ENCODE data around the gene BRD2. TPM values are rescaled to one million over a fixed set of nuclear protein-coding genes. Genes with fewer than 3 reads are reported as not detected.
A peak's percentile ranks its signal among the peaks of the same experiment; 100 is the strongest.

Gene BRD2
- total and polyA plus RNA-seq, 9 of the 15 experiments (the other 6 are each of a cell fraction or from before 2014, with no cell fraction given) = 19.0 to 252 (median 181) TPM

DNA sequence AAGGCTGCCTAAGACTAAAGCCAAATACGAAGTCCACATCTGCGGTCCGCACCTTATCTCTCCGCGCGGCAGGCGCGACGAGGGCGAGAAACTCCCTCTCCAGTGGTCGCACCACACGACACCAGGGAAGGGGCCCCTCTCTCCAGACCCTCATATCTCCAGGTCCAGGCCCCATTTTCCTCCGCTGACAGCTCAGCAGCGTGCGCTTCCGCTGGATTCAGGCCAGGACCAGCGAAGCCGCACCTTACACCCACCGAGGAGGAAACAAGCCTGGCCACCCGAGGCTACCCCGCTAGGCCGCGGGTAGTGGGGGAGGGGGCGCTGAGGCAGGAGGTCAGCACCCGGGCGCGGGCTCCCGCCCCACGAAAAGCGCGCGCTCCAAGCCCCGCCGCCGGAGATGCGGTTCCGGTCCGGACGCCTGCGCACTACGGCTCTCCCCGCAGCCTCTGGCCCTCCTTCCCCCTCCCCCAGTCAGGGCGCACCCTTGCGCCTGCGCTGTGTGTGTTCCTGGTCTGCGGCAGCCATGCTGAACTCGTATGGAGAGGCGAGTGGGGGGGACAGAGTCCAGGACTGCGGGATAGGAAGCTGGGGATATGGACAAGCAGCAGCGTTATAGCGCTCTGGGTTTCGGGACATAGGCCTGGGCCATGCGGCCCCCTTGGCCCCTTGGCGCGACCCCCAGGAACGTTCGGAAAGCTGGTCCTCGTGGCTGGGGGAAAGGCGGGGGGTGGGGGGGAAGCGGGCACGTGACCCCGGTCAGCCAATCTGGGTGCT lies at the start of gene BRD2 (continued):
- TF ChIP-seq KDM1A (IDR thresholded peaks at IDR 0.05) = no peak
- TF ChIP-seq STAT5A (IDR thresholded peaks at IDR 0.05; ENCODE audit: borderline replicate concordance, low read length) = no peak
- TF ChIP-seq RFX7 (CRISPR knock-in tag; IDR thresholded peaks at IDR 0.05) = no peak
- peak; percentile 85 for TF ChIP-seq FOXP1 (CRISPR knock-in tag; IDR thresholded peaks at IDR 0.05)
- TF ChIP-seq FOXK2 (conservative IDR thresholded peaks at IDR 0.05 in 1 of 2, IDR thresholded peaks at IDR 0.05 in 1 of 2; ENCODE audit: low read depth in 2 of 2) = no peak
- TF ChIP-seq ZNF57 (CRISPR knock-in tag; IDR thresholded peaks at IDR 0.05) = no peak
- no peak; the same call in 1 of the 2 replicates for TF ChIP-seq ELF4 (CRISPR knock-in tag; IDR thresholded peaks at IDR 0.05)
- peak; percentile 92; the same call in 1 of the 2 replicates for TF ChIP-seq PHF8 (IDR thresholded peaks at IDR 0.05; ENCODE audit: borderline replicate concordance, low read length)
- TF ChIP-seq ZNF3 (CRISPR knock-in tag; IDR thresholded peaks at IDR 0.05) = no peak
- TF ChIP-seq ILF3 (IDR thresholded peaks at IDR 0.05; ENCODE audit: borderline replicate concordance) = no peak
- no peak for TF ChIP-seq MED1 (CRISPR knock-in tag; IDR thresholded peaks at IDR 0.05; ENCODE audit: borderline replicate concordance)
- peak in 1 of 2 experiments; percentile 77; a peak in 1 of 4 replicates for TF ChIP-seq TEAD1 (CRISPR knock-in tag; IDR thresholded peaks at IDR 0.05)
- no peak for TF ChIP-seq HDAC6 (IDR thresholded peaks at IDR 0.05; ENCODE audit: low read depth, low read length)
- TF ChIP-seq, protein P1, sequence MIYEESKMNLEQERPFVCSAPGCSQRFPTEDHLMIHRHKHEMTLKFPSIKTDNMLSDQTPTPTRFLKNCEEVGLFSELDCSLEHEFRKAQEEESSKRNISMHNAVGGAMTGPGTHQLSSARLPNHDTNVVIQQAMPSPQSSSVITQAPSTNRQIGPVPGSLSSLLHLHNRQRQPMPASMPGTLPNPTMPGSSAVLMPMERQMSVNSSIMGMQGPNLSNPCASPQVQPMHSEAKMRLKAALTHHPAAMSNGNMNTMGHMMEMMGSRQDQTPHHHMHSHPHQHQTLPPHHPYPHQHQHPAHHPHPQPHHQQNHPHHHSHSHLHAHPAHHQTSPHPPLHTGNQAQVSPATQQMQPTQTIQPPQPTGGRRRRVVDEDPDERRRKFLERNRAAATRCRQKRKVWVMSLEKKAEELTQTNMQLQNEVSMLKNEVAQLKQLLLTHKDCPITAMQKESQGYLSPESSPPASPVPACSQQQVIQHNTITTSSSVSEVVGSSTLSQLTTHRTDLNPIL (CRISPR knock-in tag; IDR thresholded peaks at IDR 0.05) = no peak
- no peak for TF ChIP-seq POLR2H (tag; IDR thresholded peaks at IDR 0.05; ENCODE audit: low read depth)
- TF ChIP-seq, protein P2, sequence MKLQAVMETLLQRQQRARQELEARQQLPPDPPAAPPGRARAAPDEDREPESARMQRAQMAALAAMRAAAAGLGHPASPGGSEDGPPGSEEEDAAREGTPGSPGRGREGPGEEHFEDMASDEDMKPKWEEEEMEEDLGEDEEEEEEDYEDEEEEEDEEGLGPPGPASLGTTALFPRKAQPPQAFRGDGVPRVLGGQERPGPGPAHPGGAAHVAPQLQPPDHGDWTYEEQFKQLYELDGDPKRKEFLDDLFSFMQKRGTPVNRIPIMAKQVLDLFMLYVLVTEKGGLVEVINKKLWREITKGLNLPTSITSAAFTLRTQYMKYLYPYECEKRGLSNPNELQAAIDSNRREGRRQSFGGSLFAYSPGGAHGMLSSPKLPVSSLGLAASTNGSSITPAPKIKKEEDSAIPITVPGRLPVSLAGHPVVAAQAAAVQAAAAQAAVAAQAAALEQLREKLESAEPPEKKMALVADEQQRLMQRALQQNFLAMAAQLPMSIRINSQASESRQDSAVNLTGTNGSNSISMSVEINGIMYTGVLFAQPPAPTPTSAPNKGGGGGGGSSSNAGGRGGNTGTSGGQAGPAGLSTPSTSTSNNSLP (IDR thresholded peaks at IDR 0.05; ENCODE audit: borderline replicate concordance, low read depth, low read length) = no peak
- TF ChIP-seq SIN3A (IDR thresholded peaks at IDR 0.05; ENCODE audit: borderline replicate concordance in 2 of 2, control insufficient read depth in 1 of 2, low read depth in 2 of 2, low read length in 2 of 2) = peak in 1 of 2 experiments; percentile 52; a peak in 1 of 4 replicates
- TF ChIP-seq NRF1 (conservative IDR thresholded peaks at IDR 0.05 in 1 of 2, IDR thresholded peaks at IDR 0.05 in 1 of 2) = peak; percentile 100
- TF ChIP-seq, protein P3, sequence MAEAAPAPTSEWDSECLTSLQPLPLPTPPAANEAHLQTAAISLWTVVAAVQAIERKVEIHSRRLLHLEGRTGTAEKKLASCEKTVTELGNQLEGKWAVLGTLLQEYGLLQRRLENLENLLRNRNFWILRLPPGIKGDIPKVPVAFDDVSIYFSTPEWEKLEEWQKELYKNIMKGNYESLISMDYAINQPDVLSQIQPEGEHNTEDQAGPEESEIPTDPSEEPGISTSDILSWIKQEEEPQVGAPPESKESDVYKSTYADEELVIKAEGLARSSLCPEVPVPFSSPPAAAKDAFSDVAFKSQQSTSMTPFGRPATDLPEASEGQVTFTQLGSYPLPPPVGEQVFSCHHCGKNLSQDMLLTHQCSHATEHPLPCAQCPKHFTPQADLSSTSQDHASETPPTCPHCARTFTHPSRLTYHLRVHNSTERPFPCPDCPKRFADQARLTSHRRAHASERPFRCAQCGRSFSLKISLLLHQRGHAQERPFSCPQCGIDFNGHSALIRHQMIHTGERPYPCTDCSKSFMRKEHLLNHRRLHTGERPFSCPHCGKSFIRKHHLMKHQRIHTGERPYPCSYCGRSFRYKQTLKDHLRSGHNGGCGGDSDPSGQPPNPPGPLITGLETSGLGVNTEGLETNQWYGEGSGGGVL (CRISPR knock-in tag; IDR thresholded peaks at IDR 0.05) = no peak

Measured in K562 (cell line).